ENCODE measurements around the gene NDUFB1.
A peak's percentile ranks its signal among the peaks of the same experiment; 100 is the strongest.

The NDUFB1 gene

DNA sequence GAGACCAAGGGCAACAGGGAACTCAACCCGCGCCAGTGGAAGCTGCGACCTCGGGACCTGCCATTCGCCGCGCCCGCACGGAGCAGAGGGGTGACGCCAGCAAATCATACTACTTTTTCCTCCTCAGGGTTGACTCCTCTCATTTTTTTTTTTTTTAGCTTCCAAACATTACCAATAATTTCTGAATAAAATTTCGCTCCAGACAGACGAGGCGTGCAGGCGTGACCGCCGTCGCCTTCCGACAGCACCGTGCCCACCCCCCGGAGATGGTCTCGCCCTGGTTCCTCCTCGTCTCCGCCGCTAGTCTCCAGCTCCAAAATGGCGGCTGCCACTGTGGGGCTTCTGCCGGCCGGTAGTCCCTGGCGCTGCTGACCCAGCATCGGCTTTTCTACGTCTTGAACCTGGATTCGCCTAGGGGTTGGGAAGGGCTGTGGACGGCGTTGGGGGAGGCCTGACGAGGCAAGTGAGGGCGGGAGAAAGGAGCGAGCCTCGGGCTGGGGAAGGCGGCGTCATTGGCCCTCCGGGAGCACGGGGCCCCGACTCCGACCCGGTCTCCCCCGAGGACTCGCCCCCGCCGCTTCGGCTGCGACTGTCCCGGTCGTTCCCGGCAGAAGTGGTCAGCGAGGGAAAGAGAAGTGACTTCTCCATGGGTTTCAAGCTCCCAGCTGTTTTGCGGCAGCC is at the start of gene NDUFB1, which contains the start of gene CPSF2:
Gene NDUFB1, minus strand, starts transcription at position 37 of the 681 bp plus-strand sequence. CDS start 4,069 bp downstream, outside the sequence.
Gene CPSF2, plus strand, starts transcription at position 300 of the 681 bp plus-strand sequence. CDS start 9,016 bp downstream, outside the sequence.
- peak; percentile 83 for DNase-seq (ENCODE audit: low spot score)

DNA sequence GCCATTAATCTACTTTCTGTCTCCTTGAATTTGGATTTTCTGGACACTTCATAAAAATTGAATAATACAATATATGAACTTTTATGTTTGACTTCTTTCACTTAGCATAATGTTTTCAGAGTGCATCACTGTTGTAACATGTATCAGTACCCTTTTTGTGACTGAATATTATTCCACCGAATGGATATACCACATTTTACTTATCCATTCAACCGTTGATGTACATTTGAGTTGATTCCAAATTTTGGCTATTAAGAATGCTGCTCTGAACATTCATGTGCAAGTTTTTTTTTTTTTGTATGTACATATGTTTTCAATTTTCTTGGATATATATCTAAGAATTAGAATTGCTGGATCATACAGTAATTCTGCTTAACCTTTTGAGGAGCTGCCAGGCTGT is 43.5 kb upstream of the NDUFB1 start:
- DNase-seq (ENCODE audit: low spot score), result no peak

DNA sequence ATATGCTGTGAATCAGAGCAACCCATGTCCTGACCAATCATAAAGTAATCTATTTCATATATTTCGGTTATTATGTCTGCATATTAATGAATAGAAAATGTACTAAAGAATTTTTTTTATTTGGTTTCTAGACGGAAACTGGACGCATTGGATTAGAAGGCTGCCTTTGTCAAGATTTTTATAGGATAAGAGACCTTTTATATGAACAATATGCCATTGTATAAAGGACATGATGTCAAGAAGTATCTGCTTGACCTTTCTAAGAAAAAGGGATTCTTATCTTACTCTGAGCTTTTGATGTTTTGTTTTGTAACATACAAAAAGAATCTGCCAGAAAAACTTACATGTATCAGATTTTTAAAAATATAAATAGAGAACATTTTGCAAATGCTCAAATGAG is 40.0 kb upstream of the NDUFB1 start:
- no peak for DNase-seq (ENCODE audit: low spot score)

DNA sequence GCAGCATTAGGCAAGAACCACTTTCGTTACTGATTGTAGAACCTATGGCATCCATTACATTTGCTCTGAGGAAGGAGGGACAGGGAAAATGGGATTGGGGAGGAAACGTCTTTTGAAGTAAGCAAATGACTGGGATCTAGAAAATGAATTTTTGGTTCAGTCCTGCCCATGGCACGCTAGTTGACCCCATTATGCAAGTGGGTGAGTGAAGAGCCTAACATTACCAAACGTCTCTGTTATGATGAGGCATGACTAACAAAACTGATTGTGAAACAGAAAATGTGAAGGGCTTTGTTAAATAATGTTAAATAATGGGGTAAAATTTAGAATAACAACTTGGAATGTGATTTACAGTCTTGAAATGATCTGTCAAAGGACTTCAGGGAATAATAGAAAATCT is 39.1 kb upstream of the NDUFB1 start:
- no peak for DNase-seq (ENCODE audit: low spot score)

DNA sequence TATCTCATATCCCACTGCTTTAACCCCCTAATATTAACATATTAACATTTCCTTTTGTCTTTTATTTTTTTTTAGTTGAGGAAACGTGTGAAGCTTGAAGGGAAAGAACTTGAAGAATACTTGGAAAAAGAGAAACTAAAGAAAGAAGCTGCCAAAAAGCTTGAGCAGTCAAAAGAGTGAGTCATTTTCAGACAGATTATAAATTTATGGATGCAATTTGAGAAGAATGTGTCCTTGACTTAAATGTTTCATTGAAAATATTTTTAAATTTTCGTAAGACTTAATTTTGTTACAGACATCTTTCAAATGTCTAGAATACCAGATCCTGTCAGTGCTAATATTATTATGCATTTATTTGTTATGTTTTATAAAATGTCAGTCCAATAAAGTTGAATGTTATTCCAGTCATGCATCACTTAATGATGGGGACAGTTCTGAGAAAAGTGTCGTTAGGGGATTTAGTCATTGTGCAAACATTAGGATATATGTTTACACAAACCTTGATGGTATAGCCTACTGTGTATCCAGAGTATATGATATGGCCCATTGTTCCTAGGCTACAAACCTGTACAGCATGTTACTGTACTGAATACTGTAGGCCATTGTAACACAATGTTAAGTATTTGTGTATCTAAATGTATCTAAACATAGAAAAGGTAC is 32.9 kb upstream of the NDUFB1 start:
- no peak for DNase-seq (ENCODE audit: low spot score)

DNA sequence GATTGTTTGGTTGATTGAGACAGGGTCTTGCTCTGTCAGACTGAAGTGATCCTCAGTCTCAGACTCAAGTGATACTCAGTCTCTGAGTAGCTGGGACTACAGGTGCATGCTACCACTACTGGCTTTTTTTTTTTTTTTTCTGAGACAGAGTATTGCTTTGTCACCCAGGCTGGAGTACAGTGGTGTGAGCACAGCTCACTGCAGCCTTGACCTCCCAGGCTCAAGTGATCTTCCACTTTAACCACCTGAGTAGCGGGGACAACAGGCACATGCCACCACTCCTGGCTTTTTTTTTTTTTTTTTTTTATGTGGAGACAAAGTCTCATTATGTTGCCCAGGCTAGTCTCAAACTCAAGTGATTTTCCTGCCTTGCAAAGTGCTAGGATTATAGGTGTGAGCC is 32.1 kb upstream of the NDUFB1 start:
- DNase-seq (ENCODE audit: low spot score), result no peak

DNA sequence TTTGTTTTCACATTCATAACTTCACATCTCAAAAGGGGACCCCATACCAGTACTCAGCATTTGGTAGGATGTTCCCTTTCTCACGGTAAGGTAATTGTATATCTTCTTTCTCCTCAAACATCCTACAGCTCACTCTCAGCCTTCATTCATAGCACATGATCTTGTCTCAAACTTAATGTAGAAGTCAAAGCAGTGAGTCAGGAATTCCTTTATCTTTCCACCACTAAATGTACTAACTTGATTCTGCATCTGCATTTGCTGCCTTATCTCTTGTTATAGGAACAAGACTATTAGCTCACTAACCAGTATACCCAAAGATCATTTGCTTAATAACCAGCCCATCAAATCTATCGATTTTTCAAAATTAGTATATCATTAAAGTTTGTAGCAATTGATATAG is 23.2 kb upstream of the NDUFB1 start:
- no peak for DNase-seq (ENCODE audit: low spot score)

DNA sequence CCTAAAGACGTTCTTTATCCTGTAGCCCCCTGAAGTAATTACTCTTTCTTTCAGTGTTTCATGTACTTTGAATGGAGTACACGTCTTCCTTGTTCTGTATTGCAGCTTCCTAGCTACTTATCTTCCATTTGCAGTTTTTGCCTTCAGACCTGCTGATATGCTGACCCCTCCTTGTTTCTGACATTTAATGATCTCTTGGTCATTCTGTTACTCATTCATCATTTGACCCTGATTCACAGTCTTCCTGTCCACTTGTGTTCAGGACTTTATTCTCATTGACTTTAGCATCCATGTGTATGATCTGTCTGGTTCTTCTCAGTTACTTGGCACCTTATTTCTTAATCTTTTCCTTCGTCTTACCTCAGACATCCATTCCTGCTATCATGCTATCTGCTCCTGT is 22.5 kb upstream of the NDUFB1 start:
- DNase-seq (ENCODE audit: low spot score), result no peak

DNA sequence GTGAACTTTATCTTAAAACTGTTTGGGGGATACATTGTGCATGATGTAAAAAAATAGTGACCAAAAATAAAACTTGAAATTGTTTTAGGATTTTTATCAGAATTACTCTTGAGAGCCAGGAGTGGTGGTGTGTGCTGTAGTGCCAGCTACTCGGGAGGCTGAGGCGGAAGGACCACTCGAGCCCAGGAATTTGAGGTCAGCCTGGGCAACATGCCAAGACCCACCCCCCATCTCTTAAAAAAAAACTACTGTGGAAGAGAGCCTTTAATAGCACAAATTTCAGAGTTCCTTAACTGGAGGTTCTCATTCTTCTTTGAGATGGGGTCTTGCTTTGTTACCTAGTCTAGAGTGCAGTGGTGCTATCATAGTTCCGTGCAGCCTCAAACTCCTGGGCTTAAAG is 21.8 kb upstream of the NDUFB1 start:
- no peak for DNase-seq (ENCODE audit: low spot score)

DNA sequence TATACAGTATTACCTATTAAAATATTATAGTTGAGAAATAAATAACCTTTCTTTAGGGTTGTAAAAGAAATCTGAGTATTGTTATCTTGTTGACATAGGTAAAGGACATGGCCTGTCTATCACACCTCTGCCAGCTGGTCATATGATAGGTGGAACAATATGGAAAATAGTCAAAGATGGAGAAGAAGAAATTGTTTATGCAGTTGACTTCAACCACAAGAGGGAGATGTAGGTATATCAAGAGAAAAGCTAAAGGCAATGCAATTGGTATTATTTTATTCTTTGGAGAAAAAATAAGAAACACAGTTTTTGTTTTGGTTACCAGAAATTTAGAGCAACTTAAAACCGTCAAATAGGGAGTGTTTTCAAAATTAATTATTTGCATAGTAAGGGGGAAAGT is 13.8 kb upstream of the NDUFB1 start:
- DNase-seq (ENCODE audit: low spot score), result no peak

DNA sequence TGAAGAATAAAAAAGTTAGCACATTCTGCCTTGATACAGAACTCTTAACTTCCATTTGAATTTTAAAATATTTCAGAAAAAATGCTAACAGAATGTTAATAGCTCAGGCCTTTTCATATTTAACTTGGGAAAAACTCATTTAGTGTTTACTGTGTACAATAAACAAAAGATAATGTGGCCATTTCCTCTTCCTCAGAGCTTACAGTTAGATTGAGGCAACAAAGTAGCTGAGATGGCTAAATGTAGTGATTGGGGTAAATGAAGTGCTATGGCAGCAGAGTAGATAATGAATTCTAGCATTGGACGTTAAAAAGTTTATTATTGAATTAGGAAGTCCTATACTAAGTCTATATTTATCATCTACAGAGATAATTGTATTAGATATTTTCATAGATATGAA is 12.9 kb upstream of the NDUFB1 start:
- DNase-seq (ENCODE audit: low spot score), result no peak

DNA sequence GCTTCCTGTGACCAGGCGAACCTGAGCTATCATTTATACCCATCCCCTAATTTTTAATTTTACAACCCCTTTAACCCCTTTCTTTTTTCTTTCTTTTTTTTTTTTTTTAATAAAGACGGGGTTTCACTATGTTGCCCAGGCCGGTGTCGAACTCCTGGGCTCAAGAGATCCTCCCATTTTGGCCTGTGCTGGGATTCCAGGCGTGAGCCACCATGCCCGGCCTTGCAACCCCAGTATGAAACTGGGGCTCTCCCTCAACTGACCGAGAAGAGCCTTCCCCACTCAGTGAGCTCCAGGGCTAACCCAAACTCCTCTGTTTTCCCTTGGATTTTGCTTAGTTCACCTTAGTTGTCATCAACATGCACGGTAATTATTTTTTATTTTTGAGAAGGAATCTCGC is 1.3 kb upstream of the NDUFB1 start:
- no peak for DNase-seq (ENCODE audit: low spot score)

DNA sequence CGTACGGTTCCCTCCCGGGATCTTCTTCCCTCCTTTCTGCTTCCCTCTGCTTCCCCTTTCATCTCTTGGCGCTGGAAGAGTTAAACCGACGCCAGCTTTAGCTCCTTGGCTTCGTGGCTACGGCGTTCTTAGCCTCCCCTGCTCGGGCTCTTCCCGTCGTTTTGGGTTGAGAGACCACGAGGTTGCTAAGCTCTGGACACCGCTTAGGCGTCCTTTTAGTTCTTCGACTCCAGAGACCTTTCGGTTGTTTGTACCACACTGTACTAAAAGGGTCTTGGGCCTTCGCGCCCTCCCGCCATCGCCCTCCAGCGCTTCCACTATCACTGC is 808 bp upstream of the NDUFB1 start:
- DNase-seq (ENCODE audit: low spot score), result peak; percentile 31

DNA sequence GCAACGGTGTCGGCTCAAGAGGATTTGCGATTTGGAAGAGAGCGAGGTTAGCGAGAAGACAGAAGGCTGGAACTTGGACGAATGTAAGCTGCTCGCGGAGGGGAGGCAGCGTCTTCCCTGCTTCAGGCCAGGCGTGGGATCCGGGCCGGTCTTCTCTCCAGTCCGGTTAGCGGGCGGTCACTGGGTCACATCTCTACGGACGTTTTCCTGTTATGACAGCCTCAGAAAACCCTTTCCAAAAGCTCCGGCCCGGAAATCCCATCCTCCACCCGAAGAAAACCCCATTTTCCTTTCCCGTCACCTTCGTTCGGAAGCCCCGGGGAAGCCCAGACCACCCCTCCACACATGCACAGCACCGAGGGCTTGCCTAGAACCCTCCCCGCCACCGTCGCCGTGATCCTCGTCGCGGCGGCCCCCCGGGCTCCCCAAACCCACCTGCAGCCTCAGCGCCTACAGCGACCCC is 268 bp downstream of the NDUFB1 start:
- peak; percentile 41 for DNase-seq (ENCODE audit: low spot score)

DNA sequence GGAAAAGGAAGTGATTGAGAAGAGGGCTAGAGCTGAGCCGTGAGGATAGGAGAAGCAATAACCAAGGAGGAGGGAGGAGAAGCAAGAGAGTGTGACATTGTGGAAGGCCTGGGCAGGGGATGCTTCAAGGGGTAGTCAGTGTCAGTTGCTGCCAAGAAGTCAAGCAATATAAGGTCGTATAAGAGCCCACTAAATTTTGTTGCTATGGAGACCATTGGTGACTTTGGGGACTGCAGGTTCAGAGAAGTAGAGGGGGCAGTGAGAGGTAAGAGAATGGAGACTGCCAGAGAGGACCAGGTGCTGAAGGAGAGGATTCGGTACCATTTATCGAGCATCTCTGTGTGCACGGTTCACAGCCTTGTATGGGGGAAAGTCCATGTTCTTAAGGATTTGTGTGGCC is 12.0 kb downstream of the NDUFB1 start:
- DNase-seq (ENCODE audit: low spot score), result no peak

DNA sequence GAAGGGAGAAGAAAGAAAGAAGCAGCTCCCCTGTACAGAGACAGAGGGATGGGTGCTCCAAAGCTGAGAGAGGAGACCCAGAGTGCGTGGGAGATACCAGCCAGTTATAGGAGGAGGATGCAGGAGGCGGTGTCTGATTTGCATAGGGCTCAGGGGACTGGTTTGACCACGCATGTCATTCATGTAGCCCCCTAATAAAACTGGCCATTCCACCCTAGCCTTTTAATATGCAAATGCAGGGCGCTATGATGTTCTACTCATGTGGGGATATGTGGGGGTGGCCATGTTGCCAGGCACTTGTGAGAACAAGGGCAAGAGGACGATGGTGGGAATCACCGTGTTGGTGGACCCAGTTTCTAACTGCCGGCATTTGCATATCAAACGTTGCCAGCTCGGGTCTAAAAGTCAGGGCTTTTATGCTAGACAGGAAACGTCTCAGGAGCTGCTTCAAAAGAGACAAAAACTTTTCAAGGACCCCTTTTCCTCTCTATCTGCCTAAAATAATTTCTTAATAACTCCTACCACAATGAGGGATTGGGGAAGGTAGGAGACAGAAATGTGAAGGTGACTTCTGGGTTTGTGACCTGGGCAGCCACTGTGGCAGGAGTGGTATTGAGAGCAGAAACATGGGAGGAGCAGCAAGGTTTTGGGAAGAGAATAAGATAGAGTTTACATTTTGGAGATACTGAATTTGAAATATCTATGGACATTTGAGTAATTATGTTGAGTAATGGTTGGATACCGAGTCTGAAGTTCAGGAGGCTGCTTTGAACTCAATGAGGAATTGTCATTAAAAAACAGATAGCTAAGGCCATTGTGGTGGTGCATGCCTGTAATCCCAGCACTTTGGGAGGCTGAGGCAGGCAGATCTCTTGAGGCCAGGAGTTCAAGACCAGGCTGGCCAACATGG is 12.9 kb downstream of the NDUFB1 start:
- no peak for DNase-seq (ENCODE audit: low spot score)

DNA sequence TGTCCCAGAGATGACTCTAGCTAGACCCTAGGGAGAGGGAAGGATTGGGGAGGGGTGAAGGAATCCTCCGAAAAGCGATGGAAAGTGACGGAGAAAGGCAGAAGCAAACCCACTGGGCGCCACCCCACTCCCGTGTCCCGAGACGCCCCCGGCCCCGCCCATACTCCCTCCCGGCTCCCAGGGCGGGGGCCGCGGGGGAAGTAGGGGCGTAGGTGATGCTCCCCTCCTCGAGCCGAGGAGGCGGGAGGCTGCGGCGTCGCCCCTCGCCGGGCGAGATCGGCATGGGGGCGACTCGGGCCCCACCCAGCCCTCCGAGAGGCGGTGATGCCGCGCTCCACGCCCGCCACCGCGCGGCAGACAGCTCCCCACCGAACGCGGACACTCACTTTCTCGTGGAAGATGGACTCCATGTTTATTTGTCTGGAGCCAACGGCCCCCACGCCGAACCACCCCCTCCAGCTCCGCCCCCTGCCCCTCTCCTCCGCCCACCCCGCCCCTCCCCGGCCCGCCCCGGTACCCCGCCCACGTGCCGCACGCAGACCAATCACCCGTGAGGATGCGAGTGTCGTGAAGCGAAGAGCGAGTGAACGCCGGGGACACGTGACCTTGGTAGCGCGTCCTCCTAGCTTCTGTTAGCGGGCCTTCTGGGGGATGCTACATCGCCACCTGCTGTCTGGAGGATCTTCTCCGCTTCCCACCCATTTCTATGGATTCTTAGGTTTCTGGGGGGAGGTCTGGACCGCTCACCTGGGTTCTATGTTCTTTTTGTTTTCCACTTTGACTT is 15.2 kb downstream of the NDUFB1 start, which contains the start of gene ATXN3:
Gene ATXN3, minus strand, starts transcription at position 440 of the 784 bp plus-strand sequence. Its CDS starts 30 bp downstream, at position 410.
- DNase-seq (ENCODE audit: low spot score), result peak; percentile 97

DNA sequence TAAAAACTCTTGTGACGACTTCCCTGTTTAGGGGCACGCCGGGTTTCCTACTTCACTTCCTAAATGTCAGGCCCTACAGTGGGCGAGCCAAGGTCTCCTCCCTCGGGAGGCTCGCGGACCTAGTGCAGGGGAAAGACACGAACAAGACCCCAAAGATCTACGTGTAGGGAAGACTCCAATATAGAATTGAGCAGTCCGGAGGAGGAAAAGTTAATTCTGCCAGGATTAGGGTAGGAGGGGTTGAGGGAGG is 15.7 kb downstream of the NDUFB1 start:
- DNase-seq (ENCODE audit: low spot score), result peak; percentile 63

DNA sequence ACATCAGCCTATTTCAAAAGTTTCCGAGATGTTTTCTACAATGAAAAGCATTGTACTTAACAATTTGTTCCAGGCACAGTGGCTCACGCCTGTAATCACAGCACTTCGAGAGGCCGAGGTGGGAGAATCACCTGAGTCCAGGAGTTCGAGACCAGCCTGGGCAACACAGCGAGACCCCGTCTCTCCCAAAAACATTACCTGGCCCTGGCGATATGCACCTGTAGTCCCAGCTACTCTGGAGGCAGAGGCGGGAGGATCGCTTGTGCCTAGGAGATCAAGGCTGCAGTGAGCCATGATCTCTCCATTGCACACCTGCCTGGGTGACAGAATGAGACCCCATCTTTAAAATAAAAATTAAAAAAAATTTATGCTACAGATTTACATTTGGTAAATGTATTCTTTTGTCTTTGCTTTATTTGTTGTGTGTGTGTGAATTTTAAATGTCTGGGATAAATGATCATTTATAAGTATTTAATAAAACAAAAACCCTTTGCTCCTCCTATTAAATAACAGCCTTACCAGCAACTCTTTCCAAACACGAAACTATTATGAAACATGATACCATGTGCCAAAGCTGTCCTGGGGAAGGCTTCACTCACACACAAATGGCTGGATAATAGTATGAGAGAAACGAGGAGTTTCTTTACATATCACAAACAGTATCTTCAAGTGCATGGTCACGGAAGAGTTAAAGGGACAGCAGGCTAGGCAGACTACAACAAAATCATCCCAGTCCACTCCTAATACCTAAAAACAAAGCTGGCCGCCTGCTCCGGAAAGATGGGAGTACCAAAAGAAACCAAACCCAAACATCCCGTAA is 16.2 kb downstream of the NDUFB1 start:
- no peak for DNase-seq (ENCODE audit: low spot score)

DNA sequence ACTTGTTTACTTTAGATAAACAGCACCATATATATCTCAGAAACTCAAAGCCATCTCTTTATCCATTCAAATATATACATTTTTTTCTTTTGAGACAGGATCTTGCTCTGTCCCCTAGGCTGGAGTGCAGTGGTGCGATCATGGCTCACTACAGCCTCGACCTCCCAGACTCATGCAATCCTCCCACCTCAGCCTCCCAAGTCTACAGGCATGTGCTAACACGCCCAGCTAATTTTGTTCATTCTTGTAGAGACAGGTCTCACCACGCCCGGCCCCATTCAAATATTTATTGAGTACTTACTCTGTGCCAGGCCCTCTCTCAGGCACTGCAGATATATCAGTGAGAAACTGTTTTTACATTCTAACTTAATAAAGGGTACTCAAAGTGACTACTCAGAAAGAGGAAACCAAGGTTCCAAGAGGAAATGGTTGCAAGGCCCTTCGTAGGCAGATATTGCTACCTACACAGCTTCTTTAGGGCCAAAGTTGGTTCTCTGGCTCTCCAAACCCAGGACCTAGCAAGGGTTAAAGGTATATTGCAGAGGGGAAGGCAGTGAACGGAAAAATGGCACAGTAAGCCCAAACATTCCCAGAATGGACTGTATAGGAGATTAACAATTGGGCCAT is 18.0 kb downstream of the NDUFB1 start:
- no peak for DNase-seq (ENCODE audit: low spot score)

DNA sequence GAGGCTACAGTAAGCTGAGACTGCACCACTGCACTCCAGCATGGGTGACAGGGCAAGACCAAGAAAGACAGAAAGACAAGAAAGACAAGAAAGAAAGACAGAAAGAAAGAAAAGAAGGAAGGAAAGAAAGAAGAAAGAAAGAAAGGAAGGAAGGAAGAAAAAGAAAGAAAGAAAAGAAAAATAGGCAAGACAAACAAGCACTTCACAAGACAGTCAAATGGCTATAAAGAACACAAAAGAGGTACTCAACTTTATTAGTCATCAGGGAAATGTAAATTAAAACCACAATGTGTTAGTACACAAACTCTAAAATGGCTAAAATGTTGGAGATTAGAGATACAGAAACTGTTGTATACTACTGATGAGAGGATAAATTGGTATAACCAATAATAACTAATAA is 21.7 kb downstream of the NDUFB1 start:
- DNase-seq (ENCODE audit: low spot score), result no peak
